Upper lobe of left lung (tissue), 4 donors: ENCODE data around the gene WFDC2.

Experiments used
- EP300 ChIP-seq, 4 donors: sonication (generic); formaldehyde crosslinking; IDR thresholded peaks; one replicate each; pipeline ENCODE4 v1.5.1; 2017; ENCODE audit warnings: antibody characterized with exemption in 4 of 4, control low read depth in 2 of 4
- POLR2A ChIP-seq, 4 donors: fragments of 450-650 bp; IDR thresholded peaks; one replicate each; pipeline ENCODE4 v1.5.1; 2016 to 2017; ENCODE audit warnings: antibody characterized with exemption in 4 of 4, mild to moderate bottlenecking in 2 of 4
- TF ChIP-seq, protein P1 (sequence below), 6 experiments: fragments of 450-650 bp in 4 of 6; fragments of 200-600 bp in 2 of 6; sonication (generic) in 2 of 6; IDR thresholded peaks; one replicate each; pipeline ENCODE4 v1.5.1; 2016 to 2019; ENCODE audit warnings: antibody characterized with exemption in 6 of 6

DNA sequence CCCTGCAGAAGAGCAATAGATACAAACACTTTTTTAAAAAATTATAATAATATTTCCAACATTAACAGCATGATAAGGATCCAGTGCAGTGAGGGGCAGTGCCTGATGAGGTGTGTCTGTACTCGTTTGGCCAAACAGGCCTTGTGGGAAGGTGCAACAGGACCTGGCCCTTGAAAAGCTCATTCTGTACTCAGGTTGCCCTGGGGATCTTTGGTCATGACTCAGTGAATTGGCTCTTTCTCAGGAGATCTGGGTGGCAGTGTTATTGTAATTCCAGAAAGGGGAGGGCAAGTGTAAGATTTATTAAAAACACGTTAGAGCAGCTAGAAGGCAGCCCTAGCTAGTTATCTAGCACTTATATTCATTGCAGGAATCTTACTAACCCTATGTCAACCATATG lies 48.7 kb downstream of the WFDC2 start:
- TF ChIP-seq, protein P1, sequence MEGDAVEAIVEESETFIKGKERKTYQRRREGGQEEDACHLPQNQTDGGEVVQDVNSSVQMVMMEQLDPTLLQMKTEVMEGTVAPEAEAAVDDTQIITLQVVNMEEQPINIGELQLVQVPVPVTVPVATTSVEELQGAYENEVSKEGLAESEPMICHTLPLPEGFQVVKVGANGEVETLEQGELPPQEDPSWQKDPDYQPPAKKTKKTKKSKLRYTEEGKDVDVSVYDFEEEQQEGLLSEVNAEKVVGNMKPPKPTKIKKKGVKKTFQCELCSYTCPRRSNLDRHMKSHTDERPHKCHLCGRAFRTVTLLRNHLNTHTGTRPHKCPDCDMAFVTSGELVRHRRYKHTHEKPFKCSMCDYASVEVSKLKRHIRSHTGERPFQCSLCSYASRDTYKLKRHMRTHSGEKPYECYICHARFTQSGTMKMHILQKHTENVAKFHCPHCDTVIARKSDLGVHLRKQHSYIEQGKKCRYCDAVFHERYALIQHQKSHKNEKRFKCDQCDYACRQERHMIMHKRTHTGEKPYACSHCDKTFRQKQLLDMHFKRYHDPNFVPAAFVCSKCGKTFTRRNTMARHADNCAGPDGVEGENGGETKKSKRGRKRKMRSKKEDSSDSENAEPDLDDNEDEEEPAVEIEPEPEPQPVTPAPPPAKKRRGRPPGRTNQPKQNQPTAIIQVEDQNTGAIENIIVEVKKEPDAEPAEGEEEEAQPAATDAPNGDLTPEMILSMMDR (IDR thresholded peaks at IDR 0.05), result no peak
- no peak for TF ChIP-seq POLR2A (IDR thresholded peaks at IDR 0.05)
- no peak for TF ChIP-seq EP300 (IDR thresholded peaks at IDR 0.05)
